ENCODE data around the gene ITIH3. TPM values are rescaled to one million over a fixed set of nuclear protein-coding genes. Genes with fewer than 3 reads are reported as not detected.

Gene ITIH3
- total RNA-seq, 4 donors from 2014 or later = 0.89 to 12.8 (median 1.4) TPM

DNA sequence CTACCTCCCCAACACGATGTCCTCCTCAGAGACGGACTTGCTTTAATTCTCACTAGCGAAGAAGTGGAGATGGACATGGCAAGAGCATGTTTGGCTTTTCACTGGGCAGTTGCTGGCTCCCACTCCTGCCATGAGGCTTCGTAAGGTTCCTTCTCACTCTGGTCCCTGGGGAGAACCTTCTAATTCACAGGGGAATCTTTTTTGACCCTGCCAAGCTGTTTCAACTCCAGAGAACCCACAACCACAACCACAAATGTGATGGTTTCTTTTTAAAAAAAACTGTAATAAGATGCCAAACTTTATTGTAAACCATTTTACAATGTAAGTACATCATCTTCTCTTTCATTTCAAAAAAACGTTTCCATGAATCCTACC is 41.9 kb downstream of the ITIH3 start:
- TF ChIP-seq POLR2A (IDR thresholded peaks at IDR 0.05) = no peak
- TF ChIP-seq, protein P1, sequence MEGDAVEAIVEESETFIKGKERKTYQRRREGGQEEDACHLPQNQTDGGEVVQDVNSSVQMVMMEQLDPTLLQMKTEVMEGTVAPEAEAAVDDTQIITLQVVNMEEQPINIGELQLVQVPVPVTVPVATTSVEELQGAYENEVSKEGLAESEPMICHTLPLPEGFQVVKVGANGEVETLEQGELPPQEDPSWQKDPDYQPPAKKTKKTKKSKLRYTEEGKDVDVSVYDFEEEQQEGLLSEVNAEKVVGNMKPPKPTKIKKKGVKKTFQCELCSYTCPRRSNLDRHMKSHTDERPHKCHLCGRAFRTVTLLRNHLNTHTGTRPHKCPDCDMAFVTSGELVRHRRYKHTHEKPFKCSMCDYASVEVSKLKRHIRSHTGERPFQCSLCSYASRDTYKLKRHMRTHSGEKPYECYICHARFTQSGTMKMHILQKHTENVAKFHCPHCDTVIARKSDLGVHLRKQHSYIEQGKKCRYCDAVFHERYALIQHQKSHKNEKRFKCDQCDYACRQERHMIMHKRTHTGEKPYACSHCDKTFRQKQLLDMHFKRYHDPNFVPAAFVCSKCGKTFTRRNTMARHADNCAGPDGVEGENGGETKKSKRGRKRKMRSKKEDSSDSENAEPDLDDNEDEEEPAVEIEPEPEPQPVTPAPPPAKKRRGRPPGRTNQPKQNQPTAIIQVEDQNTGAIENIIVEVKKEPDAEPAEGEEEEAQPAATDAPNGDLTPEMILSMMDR (IDR thresholded peaks at IDR 0.05) = no peak
- Histone ChIP-seq H3K9me3 (no peaks in the 10 kb centered on the region), H3K36me3 (peaks cover 6 to 12% of the 10 kb centered on the region in 2 donors), H3K4me1 (peaks cover 0 to 3% of the 10 kb centered on the region in 2 donors), H3K27ac (no peak overlapping the region), H3K27me3 (no peaks in the 10 kb centered on the region), H3K4me3 (replicated peaks in 1 of 3) (no peak overlapping the region)
- 90 to 92% methylated on average over 5 of the region's 5 CpGs for WGBS, 2 donors
- intact Hi-C loops (cut with DNase I) = no loop called here
- no peak for DNase-seq

DNA sequence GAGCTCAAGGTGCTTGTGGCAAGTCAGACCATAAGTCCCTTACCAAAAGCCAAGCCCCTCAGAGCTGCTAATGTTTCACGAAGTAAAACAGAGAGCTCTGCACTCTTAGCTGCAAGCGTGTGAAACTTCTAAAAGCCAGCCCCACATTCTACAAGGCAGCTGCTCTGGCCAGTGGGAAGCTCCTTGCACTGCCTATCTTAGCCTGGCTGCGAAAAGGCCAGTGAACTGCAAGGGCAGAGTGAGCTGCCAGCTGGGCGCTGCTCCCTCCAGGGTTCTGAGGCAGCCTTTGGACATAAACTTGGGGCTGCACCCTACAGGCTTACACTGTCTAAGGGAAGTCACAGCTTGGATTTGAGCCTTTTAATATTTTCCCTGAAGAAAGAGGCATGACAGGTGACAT is 42.4 kb downstream of the ITIH3 start:
- Histone ChIP-seq H3K27me3 (no peaks in the 10 kb centered on the region), H3K9me3 (no peaks in the 10 kb centered on the region), H3K4me1 (no peaks in the 10 kb centered on the region), H3K27ac (no peak overlapping the region), H3K36me3 (peaks cover 8 to 18% of the 10 kb centered on the region in 2 donors), H3K4me3 (replicated peaks in 1 of 3) (no peak overlapping the region)
- TF ChIP-seq POLR2A (IDR thresholded peaks at IDR 0.05) = no peak
- WGBS, 2 donors = 91 to 92% methylated on average over 3 to 4 of the region's 4 CpGs
- no peak for DNase-seq
- intact Hi-C loops (cut with DNase I) = no loop called here

DNA sequence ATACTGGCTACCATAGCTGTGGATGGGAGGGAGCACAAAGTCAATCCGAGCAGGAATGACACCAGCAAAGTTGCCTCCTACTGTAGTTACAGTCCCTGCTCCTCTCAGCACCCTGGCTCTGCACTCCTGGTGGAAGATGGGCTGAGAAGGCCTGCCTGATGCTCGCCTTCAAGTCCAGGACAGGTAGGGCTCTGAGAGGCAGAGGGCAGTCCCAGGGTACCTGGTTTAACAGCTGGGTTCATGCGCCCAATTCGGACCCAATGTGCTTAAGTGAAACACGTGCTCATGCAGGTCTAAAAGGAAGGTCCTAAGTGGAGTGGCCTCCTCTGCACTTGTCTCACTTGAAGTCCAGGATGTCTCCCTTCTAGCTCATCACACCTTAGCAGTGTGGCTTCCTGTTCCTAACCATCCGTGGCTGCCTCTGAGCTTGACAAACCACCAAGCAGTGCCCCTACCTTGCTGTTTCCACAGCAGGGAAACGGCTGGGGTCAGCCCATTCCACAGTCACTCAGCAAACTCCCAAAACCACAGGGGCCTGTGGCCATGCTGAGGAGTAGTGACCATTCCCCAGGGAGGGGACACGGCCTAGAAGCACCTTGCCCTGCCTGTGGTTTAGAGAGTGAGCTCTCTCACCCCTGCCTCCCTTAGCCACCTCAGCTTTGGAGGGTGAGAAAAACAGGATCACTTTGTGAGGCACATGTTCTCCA is 44.1 kb downstream of the ITIH3 start:
- intact Hi-C loops (cut with DNase I) = no loop called here
- DNase-seq = no peak
- no peaks in the 10 kb centered on the region for H3K9me3 ChIP-seq
- TF ChIP-seq, protein P1 (IDR thresholded peaks at IDR 0.05) = no peak
- TF ChIP-seq POLR2A (IDR thresholded peaks at IDR 0.05) = no peak
- no peak overlapping the region for H3K4me3 ChIP-seq (replicated peaks in 1 of 3)
- WGBS, 2 donors = 87 to 96% methylated on average over 7 to 8 of the region's 8 CpGs
- H3K4me1 ChIP-seq = peaks cover 0 to 3% of the 10 kb centered on the region in 2 donors
- no peaks in the 10 kb centered on the region for H3K27me3 ChIP-seq
- peaks cover 8 to 25% of the 10 kb centered on the region in 2 donors for H3K36me3 ChIP-seq
- H3K27ac ChIP-seq = no peak overlapping the region

DNA sequence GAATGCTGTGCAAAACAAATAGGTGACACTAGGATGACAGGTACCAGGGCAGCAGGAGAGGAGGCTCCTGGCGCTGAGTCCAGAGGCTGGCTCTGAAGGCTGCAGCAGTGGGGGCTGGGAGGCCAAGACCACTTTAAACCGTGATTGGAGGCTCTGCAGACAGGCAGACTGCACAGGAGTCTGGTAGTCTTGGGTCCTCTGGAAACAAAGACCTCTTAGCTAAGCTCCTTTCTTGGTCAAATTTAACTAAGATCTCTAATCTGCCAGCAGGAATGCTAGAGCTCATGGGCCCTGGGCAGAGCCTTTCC is 44.6 kb downstream of the ITIH3 start:
- 53 to 80% methylated on average over 1 to 2 of the region's 2 CpGs for WGBS, 2 donors
- no peak overlapping the region for H3K27ac ChIP-seq
- peaks cover 8 to 25% of the 10 kb centered on the region in 2 donors for H3K36me3 ChIP-seq
- no peak overlapping the region for H3K4me3 ChIP-seq (replicated peaks in 1 of 3)
- no peaks in the 10 kb centered on the region for H3K9me3 ChIP-seq
- no peak for DNase-seq
- H3K27me3 ChIP-seq = no peaks in the 10 kb centered on the region
- peaks cover 0 to 5% of the 10 kb centered on the region in 2 donors for H3K4me1 ChIP-seq
- TF ChIP-seq POLR2A (IDR thresholded peaks at IDR 0.05) = no peak
- TF ChIP-seq, protein P1 (IDR thresholded peaks at IDR 0.05) = no peak
- intact Hi-C loops (cut with DNase I) = no loop called here

DNA sequence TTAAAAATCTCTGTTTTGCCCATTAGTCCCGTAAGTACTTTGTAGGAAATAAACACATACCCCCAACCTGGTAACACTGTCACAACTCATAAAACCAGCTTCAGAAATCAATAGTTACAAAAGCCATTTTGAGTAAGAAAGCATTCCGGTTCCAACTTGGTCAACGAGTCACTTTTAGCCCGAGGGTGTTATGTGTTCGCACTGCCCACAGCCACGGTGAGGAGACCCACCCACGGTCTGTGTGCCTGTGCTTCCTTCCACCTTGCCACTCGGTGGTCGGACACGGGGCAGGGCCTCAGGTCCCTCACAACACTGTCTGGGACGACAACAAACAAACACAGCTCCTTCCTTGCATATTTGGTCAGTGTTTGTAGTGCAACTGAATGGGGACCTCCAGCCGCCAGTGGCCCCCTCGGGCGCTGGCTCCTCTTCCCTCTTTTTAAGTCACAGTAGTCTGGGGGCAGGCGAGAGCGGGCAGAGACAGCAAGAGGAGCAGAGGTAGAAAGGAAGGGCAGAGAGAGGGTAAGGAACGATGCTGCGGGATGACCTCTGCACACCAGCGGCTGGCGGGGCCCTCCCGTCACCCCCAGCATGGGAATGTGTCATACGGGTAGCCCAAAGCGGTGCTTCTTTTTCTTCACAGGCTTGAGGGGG is 45.4 kb downstream of the ITIH3 start:
- no peak overlapping the region for H3K27ac ChIP-seq
- peaks cover 8 to 25% of the 10 kb centered on the region in 2 donors for H3K36me3 ChIP-seq
- TF ChIP-seq POLR2A (IDR thresholded peaks at IDR 0.05) = no peak
- DNase-seq = no peak
- H3K4me3 ChIP-seq (replicated peaks in 1 of 3) = no peak overlapping the region
- H3K9me3 ChIP-seq = no peaks in the 10 kb centered on the region
- 89 to 92% methylated on average over 23 of the region's 23 CpGs for whole genome bisulfite sequencing, 2 donors
- no peaks in the 10 kb centered on the region for H3K27me3 ChIP-seq
- peaks cover 3 to 13% of the 10 kb centered on the region in 2 donors for H3K4me1 ChIP-seq
- intact Hi-C loops (cut with DNase I) = no loop called here
